ENCODE data around the gene HFE.

DNA sequence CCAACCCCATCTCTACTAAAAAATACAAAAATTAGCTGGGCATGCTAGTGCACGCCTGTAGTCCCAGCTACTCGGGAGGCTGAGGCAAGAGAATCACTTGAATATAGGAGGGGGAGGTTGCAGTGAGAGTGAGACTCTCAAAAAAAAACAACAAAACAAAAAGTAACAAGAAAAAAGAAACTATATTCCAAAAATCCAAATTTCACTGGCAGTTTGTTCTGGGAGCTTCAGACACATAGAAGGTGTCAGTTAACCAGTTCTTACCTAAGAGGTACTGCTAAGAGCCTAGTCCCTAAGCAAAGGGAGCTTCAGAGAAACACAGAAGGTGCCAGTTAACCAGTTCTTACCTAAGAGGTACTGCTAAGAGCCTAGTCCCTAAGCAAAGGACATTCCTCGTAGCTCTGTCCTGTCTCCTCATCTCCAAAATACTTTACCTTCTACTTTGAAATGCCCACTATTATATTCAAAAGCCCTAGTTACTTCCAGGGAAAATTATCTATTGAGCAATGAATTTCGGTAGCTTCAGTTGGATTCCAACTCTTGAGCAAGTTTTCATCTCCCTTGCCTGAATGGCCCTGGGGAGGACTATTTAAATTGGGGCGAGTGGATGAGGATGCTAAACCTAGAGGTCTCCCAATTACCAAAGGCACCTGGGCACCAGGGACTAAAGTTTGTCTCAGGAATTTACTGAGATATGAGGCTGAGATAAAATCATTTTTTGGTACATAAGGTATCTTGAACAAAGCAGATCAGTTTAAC lies 41.0 kb downstream of the HFE start:
- TF ChIP-seq, protein P1, sequence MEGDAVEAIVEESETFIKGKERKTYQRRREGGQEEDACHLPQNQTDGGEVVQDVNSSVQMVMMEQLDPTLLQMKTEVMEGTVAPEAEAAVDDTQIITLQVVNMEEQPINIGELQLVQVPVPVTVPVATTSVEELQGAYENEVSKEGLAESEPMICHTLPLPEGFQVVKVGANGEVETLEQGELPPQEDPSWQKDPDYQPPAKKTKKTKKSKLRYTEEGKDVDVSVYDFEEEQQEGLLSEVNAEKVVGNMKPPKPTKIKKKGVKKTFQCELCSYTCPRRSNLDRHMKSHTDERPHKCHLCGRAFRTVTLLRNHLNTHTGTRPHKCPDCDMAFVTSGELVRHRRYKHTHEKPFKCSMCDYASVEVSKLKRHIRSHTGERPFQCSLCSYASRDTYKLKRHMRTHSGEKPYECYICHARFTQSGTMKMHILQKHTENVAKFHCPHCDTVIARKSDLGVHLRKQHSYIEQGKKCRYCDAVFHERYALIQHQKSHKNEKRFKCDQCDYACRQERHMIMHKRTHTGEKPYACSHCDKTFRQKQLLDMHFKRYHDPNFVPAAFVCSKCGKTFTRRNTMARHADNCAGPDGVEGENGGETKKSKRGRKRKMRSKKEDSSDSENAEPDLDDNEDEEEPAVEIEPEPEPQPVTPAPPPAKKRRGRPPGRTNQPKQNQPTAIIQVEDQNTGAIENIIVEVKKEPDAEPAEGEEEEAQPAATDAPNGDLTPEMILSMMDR (IDR thresholded peaks at IDR 0.05), result no peak
- TF ChIP-seq POLR2A (IDR thresholded peaks at IDR 0.05), result no peak

All from adrenal gland (tissue), 5 donors.